HL-60 (cell line): ENCODE results near the gene APBA2.

ENCODE experiments used
- DNase-seq, 2 experiments: peaks; one replicate each; pipeline ENCODE4 v3.0.0-alpha.2; 2010 to 2020; ENCODE audit warnings: low read depth in 1 of 2, low spot score in 1 of 2
- H3K27ac ChIP-seq: fragments of 250-450 bp; sonication (Bioruptor Pico); replicated peaks from 2 replicates; pipeline ENCODE4 v1.5.1; 2020; ENCODE audit warnings: mild to moderate bottlenecking, moderate library complexity
- H3K27me3 ChIP-seq: fragments of 250-450 bp; sonication (Bioruptor Pico); 2 replicates; pipeline ENCODE4 v1.5.1; 2021; ENCODE audit warnings: mild to moderate bottlenecking, moderate library complexity; ENCODE audit not compliant: insufficient read depth, poor library complexity, severe bottlenecking
- H3K4me3 ChIP-seq: replicated peaks from 2 replicates; pipeline ENCODE4 v1.5.1; 2011; ENCODE audit warnings: mild to moderate bottlenecking, control low read depth, low read length; ENCODE audit not compliant: insufficient read depth
- CTCF ChIP-seq: IDR thresholded peaks from one replicate; pipeline ENCODE4 v1.5.1; 2011; ENCODE audit warnings: low read length, control low read depth, inconsistent platforms; ENCODE audit not compliant: insufficient read depth
- GABPA ChIP-seq: IDR thresholded peaks from 2 replicates; pipeline ENCODE4 v1.6.1; 2012; ENCODE audit warnings: low read depth
- POLR2AphosphoS5 ChIP-seq: IDR thresholded peaks from 2 replicates; pipeline ENCODE4 v1.6.1; 2012; ENCODE audit warnings: low read depth
- REST ChIP-seq: IDR thresholded peaks from 2 replicates; pipeline ENCODE4 v1.6.1; 2012; ENCODE audit warnings: low read depth; ENCODE audit not compliant: insufficient replicate concordance
- SPI1 ChIP-seq: IDR thresholded peaks from 2 replicates; pipeline ENCODE4 v1.6.1; 2012; ENCODE audit warnings: low read depth, mild to moderate bottlenecking, borderline replicate concordance

APBA2 gene

GRCh38 chr15:29093065-29093435 is 207.3 kb downstream of the APBA2 start:
- TF ChIP-seq POLR2AphosphoS5 (no peak), GABPA (no peak), CTCF (no peak), REST (no peak)
- Histone ChIP-seq H3K27ac (no peak overlapping the region), H3K27me3 (no peaks in the 10 kb centered on the region), H3K4me3 (no peak overlapping the region)
- no peak for DNase-seq

- TF ChIP-seq SPI1 (no peak), REST (no peak), GABPA (no peak), POLR2AphosphoS5 (no peak), CTCF (no peak)
- Histone ChIP-seq H3K27ac (no peak overlapping the region), H3K4me3 (no peak overlapping the region), H3K27me3 (no peaks in the 10 kb centered on the region)
- DNase-seq: no peak
These were observed 208.0 kb downstream of the APBA2 start for GRCh38 chr15:29093696-29094343.

- H3K27me3 ChIP-seq: no peaks in the 10 kb centered on the region
- H3K4me3 ChIP-seq: no peak overlapping the region
- TF ChIP-seq POLR2AphosphoS5: no peak
- TF ChIP-seq GABPA: no peak
- TF ChIP-seq SPI1: no peak
- no peak for TF ChIP-seq CTCF
- DNase-seq: no peak
- H3K27ac ChIP-seq: no peak overlapping the region
These were observed 208.9 kb downstream of the APBA2 start for GRCh38 chr15:29094711-29095110.

- no peak overlapping the region for H3K27ac ChIP-seq
- TF ChIP-seq POLR2AphosphoS5: no peak
- TF ChIP-seq SPI1: no peak
- TF ChIP-seq CTCF: no peak
- no peak for TF ChIP-seq GABPA
- no peak for TF ChIP-seq REST
- H3K27me3 ChIP-seq: no peaks in the 10 kb centered on the region
- DNase-seq: no peak
- no peak overlapping the region for H3K4me3 ChIP-seq
These were observed 210.0 kb downstream of the APBA2 start for GRCh38 chr15:29095746-29096145.
